Measurements from ENCODE around the gene TPK1.

DNA sequence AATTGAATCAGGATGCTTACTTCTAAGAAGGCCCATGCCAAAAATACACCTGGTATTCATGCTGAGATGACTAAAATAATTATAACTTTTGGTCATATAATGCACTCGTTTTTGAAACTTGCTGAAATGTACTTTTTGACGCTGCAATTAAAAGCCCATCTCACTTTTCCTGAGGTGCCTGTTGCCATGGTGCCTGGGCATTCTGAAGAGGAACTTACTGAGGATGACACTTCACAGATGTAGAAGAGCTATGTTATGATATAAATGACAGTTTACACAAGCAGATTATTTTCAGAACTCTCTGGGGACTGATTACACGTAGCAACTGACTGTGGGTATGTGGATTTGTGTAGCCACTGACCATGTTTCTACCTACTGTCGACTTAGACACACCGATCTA, 182.4 kb downstream of the TPK1 start:
- TF ChIP-seq EZH2 (IDR thresholded peaks at IDR 0.05) (no peak), POLR2AphosphoS5 (IDR thresholded peaks at IDR 0.05; ENCODE audit: borderline replicate concordance, low read depth, low read length) (no peak)
